GM23338 (cell line): ENCODE results near the gene LMNA. TPM values are rescaled to one million over a fixed set of nuclear protein-coding genes. Genes with fewer than 3 reads are reported as not detected.

Source experiments
- ATAC-seq: fragments of 200-7000 bp; cut with Tn5 transposase; 3 replicates; pipeline ENCODE4 v1.9.1; 2020
- DNase-seq: peaks from one replicate; pipeline ENCODE4 v3.0.0-alpha.2; 2015; ENCODE audit warnings: low spot score
- H2AFZ ChIP-seq: fragments of 200-600 bp; sonication (generic); 2 replicates; pipeline ENCODE4 v1.8.0; 2016; ENCODE audit warnings: antibody characterized with exemption, mild to moderate bottlenecking, moderate library complexity
- H3F3A ChIP-seq: fragments of 200-600 bp; sonication (generic); replicated peaks from 2 replicates; pipeline ENCODE4 v1.8.0; 2017; ENCODE audit warnings: antibody characterized with exemption, mixed run types, low read depth
- H3K27ac ChIP-seq: fragments of 200-600 bp; sonication (generic); 2 replicates; pipeline ENCODE4 v1.6.1; 2016; ENCODE audit warnings: low read depth
- H3K27me3 ChIP-seq: fragments of 200-600 bp; sonication (generic); 2 replicates; pipeline ENCODE4 v1.8.0; 2016; ENCODE audit warnings: mild to moderate bottlenecking, mixed run types, moderate library complexity; ENCODE audit not compliant: insufficient read depth
- H3K36me3 ChIP-seq: fragments of 200-600 bp; sonication (generic); 2 replicates; pipeline ENCODE4 v1.8.0; 2016; ENCODE audit warnings: mild to moderate bottlenecking; ENCODE audit not compliant: insufficient read depth
- H3K4me1 ChIP-seq: fragments of 200-600 bp; sonication (generic); 2 replicates; pipeline ENCODE4 v1.8.0; 2016; ENCODE audit warnings: mild to moderate bottlenecking, moderate library complexity; ENCODE audit not compliant: insufficient read depth
- H3K4me2 ChIP-seq: fragments of 200-600 bp; sonication (generic); 2 replicates; pipeline ENCODE4 v1.7.1; 2017; ENCODE audit warnings: mixed run types
- H3K4me3 ChIP-seq: fragments of 200-600 bp; sonication (generic); 2 replicates; pipeline ENCODE4 v1.6.1; 2016; ENCODE audit warnings: mixed run types
- H3K79me2 ChIP-seq: fragments of 200-600 bp; sonication (generic); replicated peaks from 2 replicates; pipeline ENCODE4 v1.8.0; 2017; ENCODE audit warnings: mild to moderate bottlenecking; ENCODE audit not compliant: insufficient read depth
- H3K9me2 ChIP-seq: fragments of 200-600 bp; sonication (generic); 2 replicates; pipeline ENCODE4 v1.8.0; 2017; ENCODE audit not compliant: insufficient read depth
- H4K20me1 ChIP-seq: fragments of 200-600 bp; sonication (generic); replicated peaks from 2 replicates; pipeline ENCODE4 v1.8.0; 2017; ENCODE audit warnings: mild to moderate bottlenecking; ENCODE audit not compliant: insufficient read depth
- H3K27ac Mint-ChIP-seq: 2 replicates; pipeline ENCODE4 v1.8.0; 2020; ENCODE audit warnings: inconsistent platforms, mild to moderate bottlenecking, moderate library complexity, mixed read lengths
- H3K27me3 Mint-ChIP-seq: 3 replicates; pipeline ENCODE4 v1.8.0; 2022; ENCODE audit warnings: low read depth, mild to moderate bottlenecking, moderate library complexity, mixed read lengths, inconsistent platforms; ENCODE audit not compliant: insufficient read depth, poor library complexity
- H3K36me3 Mint-ChIP-seq: 3 replicates; pipeline ENCODE4 v1.8.0; 2021; ENCODE audit warnings: low read depth, mild to moderate bottlenecking, inconsistent platforms, moderate library complexity, mixed read lengths
- H3K4me1 Mint-ChIP-seq: 3 replicates; pipeline ENCODE4 v1.8.0; 2020; ENCODE audit warnings: mild to moderate bottlenecking, inconsistent platforms, mixed read lengths
- H3K4me3 Mint-ChIP-seq: 3 replicates; pipeline ENCODE4 v1.8.0; 2021; ENCODE audit warnings: moderate library complexity, mild to moderate bottlenecking, inconsistent platforms, mixed read lengths
- H3K9me3 Mint-ChIP-seq: 3 replicates; pipeline ENCODE4 v1.8.0; 2020; ENCODE audit warnings: moderate library complexity, mild to moderate bottlenecking, inconsistent platforms, mixed read lengths
- EZH2 ChIP-seq: fragments of 200-600 bp; sonication (generic); IDR thresholded peaks from one replicate; pipeline ENCODE4 v1.8.0; 2017; ENCODE audit warnings: antibody characterized with exemption, mild to moderate bottlenecking, low read depth; ENCODE audit not compliant: unreplicated experiment
- POLR2AphosphoS5 ChIP-seq: IDR thresholded peaks from 2 replicates; pipeline ENCODE4 v1.6.1; 2016; ENCODE audit warnings: antibody characterized with exemption, low read depth
- polyA plus RNA-seq: library from polyadenylated mRNA; unstranded; fragments of >200 nt; fragmentation: Nextera tagmentation; extraction: Ambion mirVana; gene quantifications from 2 replicates; pipeline ENCODE4 v1.2.1, GENCODE V29; 2016
- total RNA-seq: library from RNA; depleted of rRNA; stranded (reverse); fragments of >200 nt; shearing (Covaris generic); gene quantifications from 2 replicates; pipeline ENCODE4 v1.2.3, GENCODE V29; 2014
- TF ChIP-seq, protein P1 (sequence below): fragments of 250-450 bp; sonication (Bioruptor Pico); IDR thresholded peaks from 2 replicates; pipeline ENCODE4 v1.5.0; 2020; ENCODE audit warnings: mild to moderate bottlenecking, moderate library complexity
- TF ChIP-seq, protein P2 (sequence below): IDR thresholded peaks from 2 replicates; pipeline ENCODE4 v1.6.1; 2016; ENCODE audit warnings: antibody characterized with exemption

LMNA gene
- total and polyA plus RNA-seq, 2 experiments from 2014 or later, result 35.5 to 56.3 TPM

DNA sequence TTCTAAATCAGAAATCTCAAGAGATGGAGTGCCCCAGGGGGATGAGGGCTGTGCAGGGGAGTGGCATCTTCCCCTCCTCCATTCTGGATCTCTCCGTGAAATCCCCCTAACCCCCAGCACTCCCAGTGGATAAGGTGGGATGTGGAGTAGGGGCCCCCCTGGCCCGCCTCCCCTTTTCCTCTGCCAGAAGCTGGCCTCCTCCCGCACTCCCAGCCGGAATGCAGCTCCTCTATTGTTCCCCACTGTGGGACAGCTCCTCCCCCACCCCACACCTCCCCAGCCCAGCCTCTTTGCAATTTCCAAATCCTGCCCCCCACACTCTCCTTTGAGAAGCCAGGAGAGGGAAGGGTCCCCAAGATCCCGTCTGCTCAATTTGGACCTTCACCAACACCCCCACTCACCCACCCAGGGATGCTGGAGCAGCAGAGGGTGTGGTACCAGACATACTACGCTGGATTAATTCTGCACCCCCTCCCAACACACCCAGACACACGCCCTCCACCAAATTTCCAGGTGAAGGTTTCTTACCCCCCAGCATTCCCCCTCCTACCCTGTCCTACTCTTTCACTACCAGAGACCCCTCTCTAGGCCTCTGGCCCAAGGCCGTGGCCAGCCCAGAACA, 34.2 kb upstream of the LMNA start (continued):
- TF ChIP-seq EZH2, result no peak
- TF ChIP-seq, protein P1, sequence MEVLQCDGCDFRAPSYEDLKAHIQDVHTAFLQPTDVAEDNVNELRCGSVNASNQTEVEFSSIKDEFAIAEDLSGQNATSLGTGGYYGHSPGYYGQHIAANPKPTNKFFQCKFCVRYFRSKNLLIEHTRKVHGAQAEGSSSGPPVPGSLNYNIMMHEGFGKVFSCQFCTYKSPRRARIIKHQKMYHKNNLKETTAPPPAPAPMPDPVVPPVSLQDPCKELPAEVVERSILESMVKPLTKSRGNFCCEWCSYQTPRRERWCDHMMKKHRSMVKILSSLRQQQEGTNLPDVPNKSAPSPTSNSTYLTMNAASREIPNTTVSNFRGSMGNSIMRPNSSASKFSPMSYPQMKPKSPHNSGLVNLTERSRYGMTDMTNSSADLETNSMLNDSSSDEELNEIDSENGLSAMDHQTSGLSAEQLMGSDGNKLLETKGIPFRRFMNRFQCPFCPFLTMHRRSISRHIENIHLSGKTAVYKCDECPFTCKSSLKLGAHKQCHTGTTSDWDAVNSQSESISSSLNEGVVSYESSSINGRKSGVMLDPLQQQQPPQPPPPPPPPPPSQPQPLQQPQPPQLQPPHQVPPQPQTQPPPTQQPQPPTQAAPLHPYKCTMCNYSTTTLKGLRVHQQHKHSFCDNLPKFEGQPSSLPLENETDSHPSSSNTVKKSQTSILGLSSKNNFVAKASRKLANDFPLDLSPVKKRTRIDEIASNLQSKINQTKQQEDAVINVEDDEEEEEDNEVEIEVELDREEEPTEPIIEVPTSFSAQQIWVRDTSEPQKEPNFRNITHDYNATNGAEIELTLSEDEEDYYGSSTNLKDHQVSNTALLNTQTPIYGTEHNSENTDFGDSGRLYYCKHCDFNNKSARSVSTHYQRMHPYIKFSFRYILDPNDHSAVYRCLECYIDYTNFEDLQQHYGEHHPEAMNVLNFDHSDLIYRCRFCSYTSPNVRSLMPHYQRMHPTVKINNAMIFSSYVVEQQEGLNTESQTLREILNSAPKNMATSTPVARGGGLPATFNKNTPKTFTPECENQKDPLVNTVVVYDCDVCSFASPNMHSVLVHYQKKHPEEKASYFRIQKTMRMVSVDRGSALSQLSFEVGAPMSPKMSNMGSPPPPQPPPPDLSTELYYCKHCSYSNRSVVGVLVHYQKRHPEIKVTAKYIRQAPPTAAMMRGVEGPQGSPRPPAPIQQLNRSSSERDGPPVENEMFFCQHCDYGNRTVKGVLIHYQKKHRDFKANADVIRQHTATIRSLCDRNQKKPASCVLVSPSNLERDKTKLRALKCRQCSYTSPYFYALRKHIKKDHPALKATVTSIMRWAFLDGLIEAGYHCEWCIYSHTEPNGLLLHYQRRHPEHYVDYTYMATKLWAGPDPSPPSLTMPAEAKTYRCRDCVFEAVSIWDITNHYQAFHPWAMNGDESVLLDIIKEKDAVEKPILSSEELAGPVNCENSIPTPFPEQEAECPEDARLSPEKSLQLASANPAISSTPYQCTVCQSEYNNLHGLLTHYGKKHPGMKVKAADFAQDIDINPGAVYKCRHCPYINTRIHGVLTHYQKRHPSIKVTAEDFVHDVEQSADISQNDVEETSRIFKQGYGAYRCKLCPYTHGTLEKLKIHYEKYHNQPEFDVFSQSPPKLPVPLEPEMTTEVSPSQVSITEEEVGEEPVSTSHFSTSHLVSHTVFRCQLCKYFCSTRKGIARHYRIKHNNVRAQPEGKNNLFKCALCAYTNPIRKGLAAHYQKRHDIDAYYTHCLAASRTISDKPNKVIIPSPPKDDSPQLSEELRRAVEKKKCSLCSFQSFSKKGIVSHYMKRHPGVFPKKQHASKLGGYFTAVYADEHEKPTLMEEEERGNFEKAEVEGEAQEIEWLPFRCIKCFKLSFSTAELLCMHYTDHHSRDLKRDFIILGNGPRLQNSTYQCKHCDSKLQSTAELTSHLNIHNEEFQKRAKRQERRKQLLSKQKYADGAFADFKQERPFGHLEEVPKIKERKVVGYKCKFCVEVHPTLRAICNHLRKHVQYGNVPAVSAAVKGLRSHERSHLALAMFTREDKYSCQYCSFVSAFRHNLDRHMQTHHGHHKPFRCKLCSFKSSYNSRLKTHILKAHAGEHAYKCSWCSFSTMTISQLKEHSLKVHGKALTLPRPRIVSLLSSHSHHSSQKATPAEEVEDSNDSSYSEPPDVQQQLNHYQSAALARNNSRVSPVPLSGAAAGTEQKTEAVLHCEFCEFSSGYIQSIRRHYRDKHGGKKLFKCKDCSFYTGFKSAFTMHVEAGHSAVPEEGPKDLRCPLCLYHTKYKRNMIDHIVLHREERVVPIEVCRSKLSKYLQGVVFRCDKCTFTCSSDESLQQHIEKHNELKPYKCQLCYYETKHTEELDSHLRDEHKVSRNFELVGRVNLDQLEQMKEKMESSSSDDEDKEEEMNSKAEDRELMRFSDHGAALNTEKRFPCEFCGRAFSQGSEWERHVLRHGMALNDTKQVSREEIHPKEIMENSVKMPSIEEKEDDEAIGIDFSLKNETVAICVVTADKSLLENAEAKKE (CRISPR knock-in tag), result no peak

DNA sequence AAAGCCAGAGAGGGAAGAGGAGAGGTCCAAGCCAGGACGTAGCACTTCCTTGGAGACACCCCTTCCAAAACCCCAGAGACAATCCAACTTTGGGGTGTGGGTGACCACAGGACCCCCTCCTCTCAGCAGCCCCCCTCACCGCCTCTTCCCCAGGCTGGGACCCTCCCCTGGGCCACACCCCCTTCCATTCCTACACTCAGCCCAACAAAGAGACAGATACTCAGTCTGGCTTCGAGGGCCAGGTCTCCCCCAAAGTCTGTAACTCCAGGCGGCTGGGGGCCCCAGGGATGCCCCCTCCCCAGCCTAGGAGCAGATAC, 33.7 kb upstream of the LMNA start:
- peaks cover 35% of the 10 kb centered on the region for H4K20me1 ChIP-seq
- no peak for DNase-seq

More for the DNA sequence above, 33.7 kb upstream of the LMNA start:
- Histone ChIP-seq H3K9me2 (no peaks in the 10 kb centered on the region), H3K27ac (peak overlapping the region; percentile 87), H3K4me2 (peak overlapping the region; percentile 99), H3K4me3 (peak overlapping the region; percentile 99), H3K36me3 (no peaks in the 10 kb centered on the region; the same call in 1 of the 2 replicates), H3K4me1 (peaks cover 70% of the 10 kb centered on the region), H3K27me3 (no peaks in the 10 kb centered on the region), H3F3A (peaks cover 55% of the 10 kb centered on the region), H2AFZ (no peak overlapping the region), H3K79me2 (peaks cover 65% of the 10 kb centered on the region)
- peak; percentile 1; the same call in 2 of the 3 replicates for ATAC-seq
- H3K36me3 Mint-ChIP-seq, result peaks cover 39% of the 10 kb centered on the region
- peak overlapping the region; percentile 92 for H3K27ac Mint-ChIP-seq
- H3K4me1 Mint-ChIP-seq, result peaks cover 62% of the 10 kb centered on the region
- H3K4me3 Mint-ChIP-seq, result peak overlapping the region; percentile 96
- peak; percentile 47; the same call in 1 of the 2 replicates for TF ChIP-seq POLR2AphosphoS5
- TF ChIP-seq, protein P2, sequence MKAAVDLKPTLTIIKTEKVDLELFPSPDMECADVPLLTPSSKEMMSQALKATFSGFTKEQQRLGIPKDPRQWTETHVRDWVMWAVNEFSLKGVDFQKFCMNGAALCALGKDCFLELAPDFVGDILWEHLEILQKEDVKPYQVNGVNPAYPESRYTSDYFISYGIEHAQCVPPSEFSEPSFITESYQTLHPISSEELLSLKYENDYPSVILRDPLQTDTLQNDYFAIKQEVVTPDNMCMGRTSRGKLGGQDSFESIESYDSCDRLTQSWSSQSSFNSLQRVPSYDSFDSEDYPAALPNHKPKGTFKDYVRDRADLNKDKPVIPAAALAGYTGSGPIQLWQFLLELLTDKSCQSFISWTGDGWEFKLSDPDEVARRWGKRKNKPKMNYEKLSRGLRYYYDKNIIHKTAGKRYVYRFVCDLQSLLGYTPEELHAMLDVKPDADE, result no peak
- H3K27me3 Mint-ChIP-seq, result peaks cover 19% of the 10 kb centered on the region
- H3K9me3 Mint-ChIP-seq, result peaks cover 3% of the 10 kb centered on the region; the same call in 1 of the 3 replicates
